NCI-H2029 treated with DMSO at 0.1 percent for 48 hours (cell line): ENCODE results near the gene PFDN5.
"Not testable (repeated sequence)": the region's sequence is repeated elsewhere in the genome, so short reads cannot be mapped to it uniquely, and the experiment has no call there.

Experiments
- DNase-seq: peaks from one replicate; lab custom pipeline; 2025; lab: John Stamatoyannopoulos, UW

The PFDN5 gene

DNA sequence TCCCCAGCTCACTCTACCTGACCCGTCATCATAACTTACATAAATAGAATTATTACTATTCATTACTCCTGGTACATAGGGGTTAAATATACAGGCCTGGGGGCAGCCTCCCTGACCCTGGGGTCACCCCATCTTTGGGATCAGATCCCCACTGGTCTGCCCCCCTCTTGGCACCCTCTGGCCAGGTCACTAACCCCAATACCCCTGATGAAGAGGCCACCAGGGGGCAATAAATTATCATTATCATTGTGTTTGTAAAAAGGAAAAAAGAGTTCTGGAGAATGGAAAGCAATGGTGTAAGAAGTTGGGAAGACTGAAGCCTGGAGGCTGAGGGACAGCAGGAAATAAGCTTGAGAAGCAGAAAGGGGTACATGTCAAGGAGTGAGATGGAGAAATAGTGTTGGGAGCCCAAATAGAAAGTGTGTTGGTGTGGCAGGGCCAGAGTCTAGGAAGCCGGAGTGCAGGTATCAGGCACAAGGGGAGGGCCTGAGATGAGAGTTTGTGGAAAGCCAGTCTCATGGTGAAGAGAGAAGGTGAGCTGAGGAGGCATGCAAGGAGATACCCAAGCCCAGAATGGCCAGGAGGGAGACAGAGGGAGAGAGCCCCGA is 32.2 kb downstream of the PFDN5 start:
- DNase-seq, result no peak

GRCh38 chr12:53328043-53328435 is 32.7 kb downstream of the PFDN5 start:
- DNase-seq, result no peak

GRCh38 chr12:53330671-53331070 is 35.3 kb downstream of the PFDN5 start:
- DNase-seq, result no peak

GRCh38 chr12:53332339-53332738 is 37.0 kb downstream of the PFDN5 start:
- not testable (repeated sequence) for DNase-seq

GRCh38 chr12:53332744-53333143 is 37.4 kb downstream of the PFDN5 start:
- DNase-seq, result no peak

- DNase-seq, result no peak
These were observed 37.9 kb downstream of the PFDN5 start for GRCh38 chr12:53333289-53333688.

- DNase-seq, result no peak
These were observed 38.5 kb downstream of the PFDN5 start for GRCh38 chr12:53333845-53334244.

GRCh38 chr12:53334822-53335221 is 39.5 kb downstream of the PFDN5 start:
- DNase-seq, result no peak

DNA sequence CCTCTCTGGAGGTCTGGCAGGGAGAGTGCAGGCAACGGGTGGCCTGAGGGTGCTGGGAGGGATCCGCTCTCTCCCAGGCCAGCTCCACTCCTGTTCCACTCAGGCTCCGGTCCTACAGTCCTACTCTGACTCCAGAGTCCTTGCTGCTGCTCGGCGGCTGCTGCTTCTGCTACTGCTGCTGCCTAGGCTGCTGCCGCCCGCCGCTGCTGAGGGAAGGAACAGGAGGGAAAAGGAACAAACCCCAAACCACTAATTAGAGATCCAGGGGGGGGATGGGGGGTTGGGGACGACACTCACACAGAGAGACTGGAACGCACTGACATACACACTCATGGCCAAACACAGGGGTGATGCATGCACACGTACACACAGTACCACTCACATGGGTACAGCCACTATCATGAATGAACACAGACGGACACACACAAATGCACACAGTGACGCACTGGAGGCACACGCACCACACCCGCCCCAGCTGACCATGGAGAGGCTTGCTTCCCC is 40.9 kb downstream of the PFDN5 start, which contains the start of gene SP7:
TSS of gene SP7 (minus strand) at position 174 of the 501 bp plus-strand sequence. CDS start 708 bp downstream, outside the sequence.
- no peak for DNase-seq

DNA sequence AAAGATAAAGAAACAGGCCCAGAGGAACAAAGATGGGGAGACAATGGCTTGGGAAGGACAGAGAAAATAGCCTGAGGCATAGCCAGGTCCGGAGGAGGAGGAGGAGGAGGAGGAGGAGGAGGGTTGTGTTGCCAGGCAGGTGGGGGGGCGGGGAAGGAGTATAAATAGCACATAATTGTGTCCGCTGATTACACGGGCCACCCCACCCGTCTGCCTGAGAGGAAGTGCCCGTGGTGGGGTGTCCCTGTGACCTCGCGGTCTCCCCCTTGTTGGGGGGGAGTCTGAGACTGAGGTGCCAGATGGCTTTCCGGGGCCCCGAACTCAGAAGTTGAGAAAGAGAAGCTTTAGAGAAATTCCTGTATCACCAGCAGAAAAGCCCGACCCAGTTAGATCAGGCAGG is 42.7 kb downstream of the PFDN5 start:
- no peak for DNase-seq

- no peak for DNase-seq
These were observed 43.6 kb downstream of the PFDN5 start for GRCh38 chr12:53338916-53339315.

- no peak for DNase-seq
These were observed 45.1 kb downstream of the PFDN5 start for GRCh38 chr12:53340398-53340797.

DNA sequence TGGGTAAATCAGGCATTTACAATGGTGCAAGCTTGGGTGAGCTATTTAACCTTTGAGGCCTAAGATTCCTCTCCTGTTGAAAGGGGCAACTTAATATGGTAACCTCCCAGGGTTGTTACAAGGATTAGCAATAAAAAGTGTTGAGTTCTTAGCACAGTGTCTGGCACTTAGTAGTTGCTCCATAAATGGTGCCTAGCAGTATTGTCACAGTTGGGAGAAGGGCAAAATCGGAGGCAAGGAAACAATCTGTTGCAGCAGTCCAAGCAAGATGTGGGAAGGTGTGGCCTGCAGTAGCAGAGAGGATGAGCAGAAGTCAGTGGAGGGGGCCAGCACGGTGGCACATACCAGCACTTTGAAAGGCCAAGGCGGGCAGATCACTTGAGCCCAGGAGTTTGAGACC is 48.1 kb downstream of the PFDN5 start:
- DNase-seq, result no peak

- DNase-seq, result no peak
These were observed 48.6 kb downstream of the PFDN5 start for GRCh38 chr12:53343969-53344368.

DNA sequence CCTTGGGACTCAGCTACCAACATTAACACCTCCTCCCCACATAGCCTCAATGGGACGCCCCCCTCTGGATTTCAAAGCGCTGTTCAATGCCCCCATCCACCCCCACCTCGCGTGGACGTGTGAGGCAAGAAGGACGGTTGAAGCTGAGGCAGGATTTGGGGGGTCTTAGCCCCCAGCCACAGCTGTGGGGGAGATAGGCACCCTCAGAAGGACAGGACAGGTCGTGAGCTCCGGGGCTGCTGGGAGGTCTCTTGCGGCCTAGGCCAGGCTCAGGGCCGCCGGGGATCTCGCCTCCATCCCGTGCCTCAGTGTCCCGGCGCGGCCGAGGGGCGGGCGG is 49.1 kb downstream of the PFDN5 start:
- DNase-seq, result no peak

GRCh38 chr12:53344824-53345485 is 49.6 kb downstream of the PFDN5 start:
- DNase-seq, result no peak

GRCh38 chr12:53345486-53346188 is 50.3 kb downstream of the PFDN5 start:
- DNase-seq, result no peak

GRCh38 chr12:53346491-53346890 is 51.1 kb downstream of the PFDN5 start:
- DNase-seq, result no peak

GRCh38 chr12:53347905-53348304 is 52.6 kb downstream of the PFDN5 start:
- no peak for DNase-seq
